ENCODE results near the gene RPS6KA2. TPM values are rescaled to one million over a fixed set of nuclear protein-coding genes. Genes with fewer than 3 reads are reported as not detected.

Gene RPS6KA2
- total and polyA plus RNA-seq, 4 experiments from 2014 or later, result 1.1 to 10.6 (median 6.6) TPM

DNA sequence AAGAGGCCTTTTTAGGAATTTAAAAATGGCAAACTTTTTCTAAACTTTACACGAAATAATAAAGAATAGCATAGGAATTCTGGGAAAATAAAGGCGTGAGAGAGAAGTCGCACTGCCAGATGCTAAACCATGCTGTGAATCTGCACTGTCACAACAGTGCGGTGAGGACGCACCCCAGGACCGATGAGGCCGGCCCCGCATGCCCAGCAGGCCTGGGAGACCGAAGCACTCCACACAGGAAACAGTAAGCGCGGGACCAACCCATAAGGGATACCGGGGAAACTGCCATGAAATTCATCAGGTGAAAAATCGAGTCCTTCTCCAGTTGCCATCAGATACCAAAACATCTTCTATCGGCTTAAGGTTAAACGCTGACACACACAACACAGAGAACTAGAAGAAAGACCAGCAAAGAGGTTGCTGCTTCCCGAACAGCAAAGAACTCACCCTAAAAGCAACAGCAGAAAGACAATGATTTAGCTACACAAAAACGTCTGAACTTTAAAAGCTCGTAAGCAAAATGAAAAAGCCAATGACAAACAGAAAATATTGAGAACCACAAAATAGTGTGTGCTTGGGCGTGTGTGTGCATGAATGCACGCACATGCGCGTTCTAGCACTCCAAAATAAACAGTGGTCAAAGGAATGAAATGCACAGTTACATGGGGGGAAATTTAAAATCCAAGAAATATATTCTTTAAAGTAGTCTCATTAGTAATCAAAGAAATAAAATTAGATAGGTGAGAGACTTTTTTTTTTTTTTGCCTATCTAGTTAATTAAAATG lies 55.9 kb downstream of the RPS6KA2 start:
- ChIA-PET POLR2A (ENCODE audit: partially characterized antibody) (no interaction called here), CTCF (ENCODE audit: partially characterized antibody) (no interaction called here)
- H3K4me1 ChIP-seq (ENCODE audit: insufficient read depth, low read length), result no peaks in the 10 kb centered on the region
- Mint-ChIP-seq H3K27ac (no peak overlapping the region), H3K4me1 (no peaks in the 10 kb centered on the region), H3K27me3 (no peaks in the 10 kb centered on the region), H3K4me3 (no peak overlapping the region), H3K36me3 (peaks cover 0 to 8% of the 10 kb centered on the region in 2 donors), H3K9me3 (peaks cover 0 to 7% (median 2%) of the 10 kb centered on the region in 8 donors)
- no peak overlapping the region for H3K27ac ChIP-seq (ENCODE audit: low read depth, low read length)
- H3K4me3 ChIP-seq (ENCODE audit: low read length in 2 of 2), result no peak overlapping the region
- intact Hi-C loops (cut with micrococcal nuclease), result no loop called here
- no peaks in the 10 kb centered on the region for H3K36me3 ChIP-seq (ENCODE audit: insufficient read depth, low read length)
- no peaks in the 10 kb centered on the region for H3K27me3 ChIP-seq (ENCODE audit: insufficient read depth, low read length)
- DNase-seq, result no peak
- no peaks in the 10 kb centered on the region for H3K9me3 ChIP-seq (ENCODE audit: control insufficient read depth in 1 of 2, low read length in 2 of 2)

DNA sequence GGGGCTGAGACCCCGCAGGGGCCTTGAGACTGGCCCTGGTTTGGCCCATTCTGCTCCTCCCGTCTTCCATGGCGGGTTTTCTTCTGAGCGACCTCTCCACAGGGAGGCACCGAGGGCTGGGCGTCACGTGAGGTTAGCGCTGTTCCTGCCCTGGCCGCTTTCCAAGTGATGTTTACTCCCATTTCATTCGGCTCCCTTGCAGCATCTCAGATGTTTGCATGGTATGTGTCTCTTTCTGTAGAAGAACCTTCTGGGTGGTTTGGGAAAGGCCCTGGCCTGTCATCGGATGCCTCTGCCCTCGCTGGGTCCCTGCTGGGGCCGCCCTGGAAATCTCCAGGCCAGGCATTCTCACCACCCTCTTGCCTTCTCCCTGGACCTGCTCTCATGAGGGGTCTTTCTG lies 57.8 kb downstream of the RPS6KA2 start:
- no peak for DNase-seq
- Mint-ChIP-seq H3K27me3 (peaks cover 0 to 3% of the 10 kb centered on the region in 2 donors), H3K4me1 (no peaks in the 10 kb centered on the region), H3K36me3 (peaks cover 0 to 4% of the 10 kb centered on the region in 2 donors), H3K9me3 (no peaks in the 10 kb centered on the region), H3K4me3 (peak overlapping the region in 1 of 8 donors; percentile 61), H3K27ac (peak overlapping the region in 1 of 7 donors; percentile 13)
- ChIA-PET CTCF (ENCODE audit: partially characterized antibody) (interaction anchor here (0.7 kb wide), 1 partner anchor 94 kb away, joined by 3 read pairs; no protein-coding TSS in a partner anchor), POLR2A (ENCODE audit: partially characterized antibody) (no interaction called here)
- Histone ChIP-seq H3K27ac (ENCODE audit: low read depth, low read length) (no peak overlapping the region), H3K4me1 (ENCODE audit: insufficient read depth, low read length) (no peaks in the 10 kb centered on the region), H3K4me3 (ENCODE audit: low read length in 2 of 2) (no peak overlapping the region), H3K27me3 (ENCODE audit: insufficient read depth, low read length) (no peaks in the 10 kb centered on the region), H3K36me3 (ENCODE audit: insufficient read depth, low read length) (no peaks in the 10 kb centered on the region), H3K9me3 (ENCODE audit: control insufficient read depth in 1 of 2, low read length in 2 of 2) (no peaks in the 10 kb centered on the region)
- intact Hi-C loops (cut with micrococcal nuclease), result no loop called here

GRCh38 chr6:166567813-166568212 lies 59.2 kb downstream of the RPS6KA2 start:
- no peaks in the 10 kb centered on the region for H3K4me1 Mint-ChIP-seq
- CTCF ChIA-PET (ENCODE audit: partially characterized antibody), result interaction anchor here (1.1 kb wide), 1 partner anchor 11 kb away, joined by 3 read pairs; no protein-coding TSS in a partner anchor
- POLR2A ChIA-PET (ENCODE audit: partially characterized antibody), result no interaction called here
- H3K27ac Mint-ChIP-seq, result no peak overlapping the region
- no peak for DNase-seq
- peaks cover 1 to 3% of the 10 kb centered on the region in 2 donors for H3K27me3 Mint-ChIP-seq
- Histone ChIP-seq H3K9me3 (ENCODE audit: control insufficient read depth in 1 of 2, low read length in 2 of 2) (no peaks in the 10 kb centered on the region), H3K4me1 (ENCODE audit: insufficient read depth, low read length) (no peaks in the 10 kb centered on the region), H3K27me3 (ENCODE audit: insufficient read depth, low read length) (no peaks in the 10 kb centered on the region), H3K4me3 (ENCODE audit: low read length in 2 of 2) (no peak overlapping the region), H3K36me3 (ENCODE audit: insufficient read depth, low read length) (no peaks in the 10 kb centered on the region), H3K27ac (ENCODE audit: low read depth, low read length) (no peak overlapping the region)
- intact Hi-C loops (cut with micrococcal nuclease), result no loop called here
- H3K36me3 Mint-ChIP-seq, result peaks cover 0 to 4% of the 10 kb centered on the region in 2 donors
- H3K4me3 Mint-ChIP-seq, result no peak overlapping the region
- no peaks in the 10 kb centered on the region for H3K9me3 Mint-ChIP-seq

GRCh38 chr6:166567107-166567506 lies 59.9 kb downstream of the RPS6KA2 start:
- no peak overlapping the region for H3K4me3 Mint-ChIP-seq
- Histone ChIP-seq H3K27me3 (ENCODE audit: insufficient read depth, low read length) (no peaks in the 10 kb centered on the region), H3K4me1 (ENCODE audit: insufficient read depth, low read length) (no peaks in the 10 kb centered on the region), H3K4me3 (ENCODE audit: low read length in 2 of 2) (no peak overlapping the region), H3K27ac (ENCODE audit: low read depth, low read length) (no peak overlapping the region), H3K36me3 (ENCODE audit: insufficient read depth, low read length) (no peaks in the 10 kb centered on the region), H3K9me3 (ENCODE audit: control insufficient read depth in 1 of 2, low read length in 2 of 2) (no peaks in the 10 kb centered on the region)
- CTCF ChIA-PET (ENCODE audit: partially characterized antibody), result no interaction called here
- POLR2A ChIA-PET (ENCODE audit: partially characterized antibody), result no interaction called here
- DNase-seq, result no peak
- peaks cover 0 to 4% of the 10 kb centered on the region in 2 donors for H3K36me3 Mint-ChIP-seq
- intact Hi-C loops (cut with micrococcal nuclease), result no loop called here
- no peaks in the 10 kb centered on the region for H3K9me3 Mint-ChIP-seq
- no peaks in the 10 kb centered on the region for H3K4me1 Mint-ChIP-seq
- H3K27me3 Mint-ChIP-seq, result peaks cover 1 to 3% of the 10 kb centered on the region in 2 donors
- H3K27ac Mint-ChIP-seq, result no peak overlapping the region

DNA sequence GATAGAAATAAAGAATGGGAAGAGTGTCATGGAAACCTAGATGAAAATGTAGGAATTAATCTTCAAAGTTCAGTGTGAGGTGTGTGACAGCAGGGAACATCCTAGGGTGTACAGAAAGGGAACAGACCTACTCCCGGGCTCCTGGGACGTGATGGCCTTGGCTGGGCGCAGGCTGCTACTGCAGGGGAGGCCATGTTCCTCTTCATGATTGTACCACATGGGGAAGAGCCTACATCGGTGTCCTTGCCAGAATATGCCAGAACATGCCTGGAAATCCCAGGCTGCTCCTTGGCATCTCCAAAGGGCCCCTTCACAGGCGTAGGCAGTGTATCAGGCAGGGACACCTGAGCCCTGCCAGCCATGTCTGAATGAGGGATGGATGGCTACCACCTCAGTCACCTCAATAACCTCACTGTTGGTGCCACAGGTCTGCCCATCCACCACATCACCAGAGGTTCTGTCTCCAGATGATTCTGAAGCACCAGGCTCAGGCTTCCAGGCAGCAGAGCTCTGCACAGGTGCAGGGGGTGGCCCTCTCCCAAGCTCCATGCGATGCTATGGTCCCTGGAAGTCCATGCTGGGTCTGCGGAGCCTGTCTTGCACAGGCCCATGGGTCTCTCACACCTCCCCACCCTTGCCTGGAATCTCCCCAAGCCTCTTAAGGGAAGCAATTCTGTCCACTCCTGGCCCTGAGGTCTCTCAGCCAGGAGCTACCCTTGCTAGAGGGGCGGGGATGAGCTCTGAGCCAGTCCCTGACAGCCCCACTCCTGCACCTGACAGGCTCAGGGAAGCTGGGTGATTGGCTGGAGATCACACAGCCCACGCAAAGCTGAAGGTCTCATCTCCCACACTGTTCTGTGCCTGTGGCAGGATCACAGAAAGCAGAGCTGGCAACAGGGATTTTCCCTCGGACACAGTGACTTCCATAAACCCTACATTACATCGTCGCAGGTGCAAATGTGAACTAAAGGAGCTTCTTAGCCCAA lies 60.7 kb downstream of the RPS6KA2 start:
- no peak for DNase-seq
- Mint-ChIP-seq H3K9me3 (no peaks in the 10 kb centered on the region), H3K4me3 (no peak overlapping the region), H3K27ac (no peak overlapping the region), H3K27me3 (peaks cover 1 to 3% of the 10 kb centered on the region in 2 donors), H3K4me1 (no peaks in the 10 kb centered on the region), H3K36me3 (peaks cover 2 to 6% of the 10 kb centered on the region in 2 donors)
- Histone ChIP-seq H3K4me1 (ENCODE audit: insufficient read depth, low read length) (no peaks in the 10 kb centered on the region), H3K36me3 (ENCODE audit: insufficient read depth, low read length) (no peaks in the 10 kb centered on the region), H3K4me3 (ENCODE audit: low read length in 2 of 2) (no peak overlapping the region), H3K9me3 (ENCODE audit: control insufficient read depth in 1 of 2, low read length in 2 of 2) (no peaks in the 10 kb centered on the region), H3K27ac (ENCODE audit: low read depth, low read length) (no peak overlapping the region), H3K27me3 (ENCODE audit: insufficient read depth, low read length) (no peaks in the 10 kb centered on the region)
- ChIA-PET CTCF (ENCODE audit: partially characterized antibody) (no interaction called here), POLR2A (ENCODE audit: partially characterized antibody) (no interaction called here)
- intact Hi-C loops (cut with micrococcal nuclease), result no loop called here

- intact Hi-C loops (cut with micrococcal nuclease), result no loop called here
- no peaks in the 10 kb centered on the region for H3K4me1 Mint-ChIP-seq
- H3K4me3 Mint-ChIP-seq, result no peak overlapping the region
- Histone ChIP-seq H3K4me3 (ENCODE audit: low read length in 2 of 2) (no peak overlapping the region), H3K9me3 (ENCODE audit: control insufficient read depth in 1 of 2, low read length in 2 of 2) (no peaks in the 10 kb centered on the region), H3K27ac (ENCODE audit: low read depth, low read length) (no peak overlapping the region), H3K4me1 (ENCODE audit: insufficient read depth, low read length) (no peaks in the 10 kb centered on the region), H3K36me3 (ENCODE audit: insufficient read depth, low read length) (no peaks in the 10 kb centered on the region), H3K27me3 (ENCODE audit: insufficient read depth, low read length) (no peaks in the 10 kb centered on the region)
- H3K27ac Mint-ChIP-seq, result no peak overlapping the region
- H3K9me3 Mint-ChIP-seq, result peaks cover 0 to 8% (median 1%) of the 10 kb centered on the region in 8 donors
- ChIA-PET CTCF (ENCODE audit: partially characterized antibody) (no interaction called here), POLR2A (ENCODE audit: partially characterized antibody) (interaction anchor here (0.6 kb wide), 1 partner anchor 114 kb away, joined by 3 read pairs; no protein-coding TSS in a partner anchor)
- H3K36me3 Mint-ChIP-seq, result peaks cover 2 to 9% of the 10 kb centered on the region in 2 donors
- H3K27me3 Mint-ChIP-seq, result peaks cover 1 to 3% of the 10 kb centered on the region in 2 donors
- DNase-seq, result no peak
These were observed 61.7 kb downstream of the RPS6KA2 start for GRCh38 chr6:166565084-166565967.

All from CD4-positive, alpha-beta memory T cell (primary cell).